A673 (cell line): ENCODE measurements around the gene PCP4L1. TPM values are rescaled to one million over a fixed set of nuclear protein-coding genes. Genes with fewer than 3 reads are reported as not detected.
"Not testable (repeated sequence)": the region's sequence is repeated elsewhere in the genome, so short reads cannot be mapped to it uniquely, and the experiment has no call there.

ENCODE experiments used
- BruUV-seq: library from RNA; stranded (reverse); fragments of 400-500 nt; replicated peaks from 2 replicates; lab custom pipeline; 2021; lab: Mats Ljungman, UMichigan
- CTCF ChIA-PET: fragments of 300-600 bp; sonication (Branson Sonifier 250); formaldehyde crosslinking; loops from one replicate; lab custom pipeline; 2022; ENCODE audit warnings: antibody characterized with exemption; lab: Charles Lee
- POLR2A ChIA-PET: fragments of 300-600 bp; sonication (Branson Sonifier 250); formaldehyde crosslinking; loops from one replicate; lab custom pipeline; 2022; ENCODE audit warnings: antibody characterized with exemption; ENCODE audit not compliant: low non-redundant PET; lab: Charles Lee
- DNase-seq: peaks from one replicate; pipeline ENCODE4 v3.0.0-alpha.2; 2015; ENCODE audit warnings: low spot score
- H3K27ac ChIP-seq: fragments of 200-600 bp; sonication (generic); 2 replicates; pipeline ENCODE4 v1.5.1; 2016; ENCODE audit warnings: mixed run types, low read depth, mild to moderate bottlenecking, mixed read lengths, antibody characterized with exemption, low read length; ENCODE audit not compliant: poor library complexity, severe bottlenecking
- H3K27me3 ChIP-seq: fragments of 200-600 bp; sonication (generic); replicated peaks from 2 replicates; pipeline ENCODE4 v1.6.1; 2017; ENCODE audit warnings: mixed run types, low read depth, mild to moderate bottlenecking, mixed read lengths, antibody characterized with exemption, low read length; ENCODE audit not compliant: insufficient read depth, poor library complexity
- H3K36me3 ChIP-seq: fragments of 200-600 bp; sonication (generic); 2 replicates; pipeline ENCODE4 v1.6.1; 2016; ENCODE audit warnings: mixed run types, mild to moderate bottlenecking, mixed read lengths, antibody characterized with exemption, low read length; ENCODE audit not compliant: insufficient read depth, poor library complexity, severe bottlenecking
- H3K4me1 ChIP-seq: fragments of 200-600 bp; sonication (generic); 2 replicates; pipeline ENCODE4 v1.6.1; 2017; ENCODE audit warnings: mixed run types, mild to moderate bottlenecking, mixed read lengths, antibody characterized with exemption, low read length; ENCODE audit not compliant: insufficient read depth, poor library complexity, severe bottlenecking
- H3K4me3 ChIP-seq: fragments of 200-600 bp; sonication (generic); 2 replicates; pipeline ENCODE4 v1.5.1; 2016; ENCODE audit warnings: low read depth, mixed run types, mild to moderate bottlenecking, mixed read lengths, low read length; ENCODE audit not compliant: poor library complexity, severe bottlenecking
- H3K9me3 ChIP-seq: fragments of 200-600 bp; sonication (generic); 2 replicates; pipeline ENCODE4 v1.6.1; 2016; ENCODE audit warnings: mixed run types, low read depth, mild to moderate bottlenecking, mixed read lengths, antibody characterized with exemption, low read length; ENCODE audit not compliant: poor library complexity, severe bottlenecking
- CTCF ChIP-seq: fragments of 300-800, 200-600 bp; sonication (generic); conservative IDR thresholded peaks from 2 replicates; pipeline ENCODE4 v1.5.1; 2017; ENCODE audit warnings: low read depth, mild to moderate bottlenecking, antibody characterized with exemption, low read length, moderate library complexity, mixed read lengths
- EZH2 ChIP-seq: fragments of 200-600 bp; sonication (generic); IDR thresholded peaks from 2 replicates; pipeline ENCODE4 v1.6.1; 2017; ENCODE audit warnings: borderline replicate concordance, low read depth, mild to moderate bottlenecking, mixed read lengths, antibody characterized with exemption, low read length; ENCODE audit not compliant: poor library complexity, severe bottlenecking
- intact Hi-C: fragments of 100-400 bp; cut with micrococcal nuclease; formaldehyde crosslinking; loops from one replicate; pipeline ENCODE4 v1.10.0; 2022; ENCODE audit not compliant: unreplicated experiment
- total RNA-seq: library from RNA; stranded (reverse); gene quantifications from 2 replicates; pipeline ENCODE4 v1.2.3, GENCODE V29; 2021

Gene PCP4L1
- total RNA-seq, 1 experiment from 2014 or later, result not detected

GRCh38 chr1:161242313-161242712 lies 16.2 kb upstream of the PCP4L1 start:
- H3K4me1 ChIP-seq, result no peaks in the 10 kb centered on the region
- POLR2A ChIA-PET, result no interaction called here
- CTCF ChIA-PET, result no interaction called here
- no TSS peak for BruUV-seq
- TF ChIP-seq CTCF, result no peak
- TF ChIP-seq EZH2, result no peak
- intact Hi-C loops, result no loop called here
- no peak for DNase-seq
- no peak overlapping the region for H3K4me3 ChIP-seq
- H3K36me3 ChIP-seq, result no peaks in the 10 kb centered on the region
- no peaks in the 10 kb centered on the region for H3K27me3 ChIP-seq
- no peaks in the 10 kb centered on the region for H3K9me3 ChIP-seq
- no peak overlapping the region for H3K27ac ChIP-seq

GRCh38 chr1:161244888-161245287 lies 13.7 kb upstream of the PCP4L1 start:
- DNase-seq, result no peak
- Histone ChIP-seq H3K36me3 (no peaks in the 10 kb centered on the region), H3K4me3 (no peak overlapping the region), H3K27me3 (no peaks in the 10 kb centered on the region), H3K9me3 (no peaks in the 10 kb centered on the region), H3K27ac (no peak overlapping the region), H3K4me1 (no peaks in the 10 kb centered on the region)
- POLR2A ChIA-PET, result no interaction called here
- intact Hi-C loops, result no loop called here
- no peak for TF ChIP-seq CTCF
- TF ChIP-seq EZH2, result no peak
- CTCF ChIA-PET, result no interaction called here
- BruUV-seq, result no TSS peak

GRCh38 chr1:161250100-161250499 lies 8.4 kb upstream of the PCP4L1 start:
- DNase-seq, H3K4me1 ChIP-seq, H3K4me3 ChIP-seq, H3K9me3 ChIP-seq, H3K27me3 ChIP-seq, CTCF ChIA-PET, H3K36me3 ChIP-seq, intact Hi-C loops, BruUV-seq, H3K27ac ChIP-seq, POLR2A ChIA-PET: not testable (repeated sequence)

- intact Hi-C loops, result no loop called here
- CTCF ChIA-PET, result no interaction called here
Measured at GRCh38 chr1:161250829-161251228, 7.7 kb upstream of the PCP4L1 start.

More at GRCh38 chr1:161250829-161251228, 7.7 kb upstream of the PCP4L1 start:
- Histone ChIP-seq H3K27ac (no peak overlapping the region), H3K27me3 (no peaks in the 10 kb centered on the region), H3K4me1 (no peaks in the 10 kb centered on the region), H3K9me3 (no peaks in the 10 kb centered on the region), H3K4me3 (no peak overlapping the region), H3K36me3 (no peaks in the 10 kb centered on the region)
- TF ChIP-seq CTCF (no peak), EZH2 (no peak)
- BruUV-seq, result no TSS peak
- POLR2A ChIA-PET, result interaction anchor here (0.7 kb wide), 1 partner anchor 124 kb away, joined by 3 read pairs; no protein-coding TSS in a partner anchor
- no peak for DNase-seq
